ENCODE measurements around the gene TSPAN14. TPM values are rescaled to one million over a fixed set of nuclear protein-coding genes. Genes with fewer than 3 reads are reported as not detected.

TSPAN14 gene
- total RNA-seq, 1 experiment from 2014 or later = 46.8 TPM

- no peak overlapping the region for H3K4me2 ChIP-seq (ENCODE audit: insufficient read depth, insufficient read length, low read length)
- no peak overlapping the region for H4K8ac ChIP-seq (replicated peaks; ENCODE audit: insufficient read length, low read depth, low read length)
- no peak overlapping the region for H4K5ac ChIP-seq (ENCODE audit: insufficient read length, low read depth, low read length)
- no peak overlapping the region for H2BK120ac ChIP-seq (ENCODE audit: low read depth, low read length, poor library complexity, severe bottlenecking)
- Mint-ChIP-seq H3K9me3 (no peaks in the 10 kb centered on the region), H3K4me1 (peaks cover 48 to 63% of the 10 kb centered on the region in 2 experiments), H3K36me3 (ENCODE audit: insufficient read depth in 1 of 3, low read depth in 3 of 3) (peaks cover 8 to 19% (median 19%) of the 10 kb centered on the region in 3 experiments; a peak in 6 of 7 replicates), H3K27ac (no peak overlapping the region), H3K4me3 (no peak overlapping the region), H3K27me3 (ENCODE audit: low read depth) (peaks cover 50% of the 10 kb centered on the region)
- no peak overlapping the region for H3K56ac ChIP-seq (ENCODE audit: insufficient read length, low read depth, low read length)
- H2BK20ac ChIP-seq (ENCODE audit: low read depth, low read length, poor library complexity, severe bottlenecking) = no peak overlapping the region
- no peak overlapping the region for H2AK5ac ChIP-seq (ENCODE audit: insufficient read length, low read length)
- no peak overlapping the region for H3K4ac ChIP-seq (ENCODE audit: low read depth, low read length)
- no peaks in the 10 kb centered on the region for H4K20me1 ChIP-seq (ENCODE audit: control insufficient read depth, insufficient read depth, insufficient read length)
- TF ChIP-seq CTCF (conservative IDR thresholded peaks at IDR 0.05) = no peak
- H3T11ph ChIP-seq (ENCODE audit: low read length) = no peak overlapping the region
- H3K18ac ChIP-seq (ENCODE audit: insufficient read length, low read depth, low read length) = no peak overlapping the region
- no peak overlapping the region for H4K91ac ChIP-seq (ENCODE audit: insufficient read length, low read depth, low read length)
- no peak overlapping the region for H3K14ac ChIP-seq (ENCODE audit: insufficient read depth, low read length)
- no peak overlapping the region for H3K27ac ChIP-seq (ENCODE audit: insufficient read length, low read depth, low read length)
- WGBS (ENCODE audit: extremely low coverage, insufficient read length, low lambda C conversion rate) = no CpG with 5 or more reads among the region's 3 CpGs
- H2AFZ ChIP-seq (ENCODE audit: low read length) = no peak overlapping the region
- no peaks in the 10 kb centered on the region; the same call in 1 of the 2 replicates for H3K27me3 ChIP-seq (ENCODE audit: insufficient read depth, low read length)
- H3K9me3 ChIP-seq (ENCODE audit: control insufficient read depth, low read depth, low read length) = no peaks in the 10 kb centered on the region
- H2BK15ac ChIP-seq (ENCODE audit: low read depth, low read length) = no peak overlapping the region
- H3K23me2 ChIP-seq (ENCODE audit: insufficient read length, low read depth, low read length, poor library complexity, severe bottlenecking) = no peaks in the 10 kb centered on the region
- H2BK12ac ChIP-seq (ENCODE audit: insufficient read length, low read depth, low read length) = no peak overlapping the region
- no peak overlapping the region for H3K23ac ChIP-seq (ENCODE audit: insufficient read length, low read depth, low read length)
- H3K9ac ChIP-seq (ENCODE audit: extremely low read depth, insufficient read length, low read length) = no peak overlapping the region
- no peak for DNase-seq
- peaks cover 2% of the 10 kb centered on the region; the same call in 1 of the 2 replicates for H3K79me2 ChIP-seq (ENCODE audit: insufficient read depth, low read length)
- peaks cover 8% of the 10 kb centered on the region; the same call in 1 of the 2 replicates for H3K4me1 ChIP-seq (ENCODE audit: insufficient read depth, low read length)
- peaks cover 9% of the 10 kb centered on the region for H3K79me1 ChIP-seq (ENCODE audit: insufficient read depth, low read depth, low read length, poor library complexity, severe bottlenecking)
- H2BK5ac ChIP-seq (ENCODE audit: insufficient read length, low read length) = no peak overlapping the region
Measured at GRCh38 chr10:80471001-80471400, 16.9 kb downstream of the TSPAN14 start.
